Measurements from ENCODE around the gene BCL2L13.

Gene BCL2L13

GRCh38 chr22:17678817-17679385, 40.3 kb downstream of the BCL2L13 start:
- Histone ChIP-seq H3K4me1 (ENCODE audit: control insufficient read depth, insufficient read depth, low read depth, low read length) (no peaks in the 10 kb centered on the region), H3K27me3 (ENCODE audit: control insufficient read depth in 1 of 2, insufficient read depth in 1 of 2, low read length in 2 of 2) (no peaks in the 10 kb centered on the region), H3K4me2 (ENCODE audit: low read length, poor library complexity, severe bottlenecking) (no peak overlapping the region), H3K4me3 (ENCODE audit: insufficient read depth in 1 of 2, low read depth in 1 of 2, low read length in 2 of 2) (no peak overlapping the region), H3K14ac (ENCODE audit: low read length in 2 of 2) (no peak overlapping the region), H2AFZ (ENCODE audit: low read depth, low read length) (no peak overlapping the region), H3K79me1 (replicated peaks; ENCODE audit: low read length, poor library complexity, severe bottlenecking) (peaks cover 28% of the 10 kb centered on the region), H2BK120ac (ENCODE audit: low read depth, low read length) (no peak overlapping the region), H3K27ac (ENCODE audit: low read length, poor library complexity, severe bottlenecking) (no peak overlapping the region), H3K23ac (ENCODE audit: low read length in 2 of 2) (no peak overlapping the region), H4K8ac (ENCODE audit: low read length) (no peak overlapping the region), H3K18ac (ENCODE audit: low read depth in 1 of 2, low read length in 2 of 2) (no peak overlapping the region), H3K9me3 (ENCODE audit: control insufficient read depth, low read length) (no peaks in the 10 kb centered on the region), H4K91ac (ENCODE audit: low read length) (no peak overlapping the region), H2BK5ac (ENCODE audit: low read depth, low read length, poor library complexity, severe bottlenecking) (no peak overlapping the region), H3K4ac (ENCODE audit: low read depth in 1 of 2, low read length in 2 of 2) (no peak overlapping the region), H3K36me3 (ENCODE audit: control insufficient read depth in 1 of 2, insufficient read depth in 2 of 2, low read depth in 1 of 2, low read length in 2 of 2) (peaks cover 0 to 12% of the 10 kb centered on the region in 2 experiments), H3K9ac (ENCODE audit: low read length) (no peak overlapping the region), H2AK5ac (ENCODE audit: low read length, severe bottlenecking) (no peak overlapping the region), H2BK12ac (ENCODE audit: low read length in 2 of 2) (no peak overlapping the region), H2BK15ac (ENCODE audit: low read depth, poor library complexity, severe bottlenecking) (no peak overlapping the region)
- 83% methylated on average over 1 of the region's 1 CpG for WGBS
- no peak for DNase-seq

GRCh38 chr22:17684245-17684644, 45.7 kb downstream of the BCL2L13 start:
- no peaks in the 10 kb centered on the region for H3K9me3 ChIP-seq (ENCODE audit: control insufficient read depth, low read length)

GRCh38 chr22:17692841-17693240, 54.3 kb downstream of the BCL2L13 start:
- Histone ChIP-seq H2BK120ac (ENCODE audit: low read depth, low read length) (no peak overlapping the region), H3K4me2 (ENCODE audit: low read length, poor library complexity, severe bottlenecking) (no peak overlapping the region), H2AFZ (ENCODE audit: low read depth, low read length) (no peak overlapping the region), H3K9ac (ENCODE audit: low read length) (no peak overlapping the region), H3K27me3 (ENCODE audit: control insufficient read depth in 1 of 2, insufficient read depth in 1 of 2, low read length in 2 of 2) (no peaks in the 10 kb centered on the region), H3K23ac (ENCODE audit: low read length in 2 of 2) (no peak overlapping the region), H3K27ac (ENCODE audit: low read length, poor library complexity, severe bottlenecking) (no peak overlapping the region), H3K4me3 (ENCODE audit: insufficient read depth in 1 of 2, low read depth in 1 of 2, low read length in 2 of 2) (no peak overlapping the region), H2BK12ac (ENCODE audit: low read length in 2 of 2) (no peak overlapping the region), H3K36me3 (ENCODE audit: control insufficient read depth in 1 of 2, insufficient read depth in 2 of 2, low read depth in 1 of 2, low read length in 2 of 2) (peaks cover 3 to 38% of the 10 kb centered on the region in 2 experiments), H4K8ac (ENCODE audit: low read length) (no peak overlapping the region), H3K79me1 (replicated peaks; ENCODE audit: low read length, poor library complexity, severe bottlenecking) (peaks cover 14% of the 10 kb centered on the region), H4K91ac (ENCODE audit: low read length) (no peak overlapping the region), H2AK5ac (ENCODE audit: low read length, severe bottlenecking) (no peak overlapping the region), H3K18ac (ENCODE audit: low read depth in 1 of 2, low read length in 2 of 2) (no peak overlapping the region), H2BK5ac (ENCODE audit: low read depth, low read length, poor library complexity, severe bottlenecking) (no peak overlapping the region), H3K9me3 (ENCODE audit: control insufficient read depth, low read length) (no peaks in the 10 kb centered on the region), H3K4me1 (ENCODE audit: control insufficient read depth, insufficient read depth, low read depth, low read length) (no peaks in the 10 kb centered on the region), H3K4ac (ENCODE audit: low read depth in 1 of 2, low read length in 2 of 2) (no peak overlapping the region), H2BK15ac (ENCODE audit: low read depth, poor library complexity, severe bottlenecking) (no peak overlapping the region), H3K14ac (ENCODE audit: low read length in 2 of 2) (no peak overlapping the region)
- WGBS: 100% methylated on average over 2 of the region's 4 CpGs
- no peak for DNase-seq

More at GRCh38 chr22:17684245-17684644, 45.7 kb downstream of the BCL2L13 start:
- no peak overlapping the region for H3K4me2 ChIP-seq (ENCODE audit: low read length, poor library complexity, severe bottlenecking)
- H3K14ac ChIP-seq (ENCODE audit: low read length in 2 of 2): no peak overlapping the region
- H3K4me1 ChIP-seq (ENCODE audit: control insufficient read depth, insufficient read depth, low read depth, low read length): no peaks in the 10 kb centered on the region
- no peak overlapping the region for H2BK5ac ChIP-seq (ENCODE audit: low read depth, low read length, poor library complexity, severe bottlenecking)
- H3K36me3 ChIP-seq (ENCODE audit: control insufficient read depth in 1 of 2, insufficient read depth in 2 of 2, low read depth in 1 of 2, low read length in 2 of 2): peaks cover 8 to 28% of the 10 kb centered on the region in 2 experiments
- H3K9ac ChIP-seq (ENCODE audit: low read length): no peak overlapping the region
- no peak overlapping the region for H2BK12ac ChIP-seq (ENCODE audit: low read length in 2 of 2)
- H3K79me1 ChIP-seq (replicated peaks; ENCODE audit: low read length, poor library complexity, severe bottlenecking): peaks cover 23% of the 10 kb centered on the region
- H2AK5ac ChIP-seq (ENCODE audit: low read length, severe bottlenecking): no peak overlapping the region
- no peak overlapping the region for H4K91ac ChIP-seq (ENCODE audit: low read length)
- H3K18ac ChIP-seq (ENCODE audit: low read depth in 1 of 2, low read length in 2 of 2): no peak overlapping the region
- 100% methylated on average over 1 of the region's 3 CpGs for WGBS
- H3K23ac ChIP-seq (ENCODE audit: low read length in 2 of 2): no peak overlapping the region
- H2BK120ac ChIP-seq (ENCODE audit: low read depth, low read length): no peak overlapping the region
- no peaks in the 10 kb centered on the region for H3K27me3 ChIP-seq (ENCODE audit: control insufficient read depth in 1 of 2, insufficient read depth in 1 of 2, low read length in 2 of 2)
- no peak overlapping the region for H3K4me3 ChIP-seq (ENCODE audit: insufficient read depth in 1 of 2, low read depth in 1 of 2, low read length in 2 of 2)
- H4K8ac ChIP-seq (ENCODE audit: low read length): no peak overlapping the region
- H2BK15ac ChIP-seq (ENCODE audit: low read depth, poor library complexity, severe bottlenecking): no peak overlapping the region
- no peak overlapping the region for H3K4ac ChIP-seq (ENCODE audit: low read depth in 1 of 2, low read length in 2 of 2)
- DNase-seq: no peak
- no peak overlapping the region for H3K27ac ChIP-seq (ENCODE audit: low read length, poor library complexity, severe bottlenecking)
- H2AFZ ChIP-seq (ENCODE audit: low read depth, low read length): no peak overlapping the region

- WGBS: no CpG with 5 or more reads among the region's 2 CpGs
- Histone ChIP-seq H3K4me3 (ENCODE audit: insufficient read depth in 1 of 2, low read depth in 1 of 2, low read length in 2 of 2) (no peak overlapping the region), H2AFZ (ENCODE audit: low read depth, low read length) (no peak overlapping the region), H3K36me3 (ENCODE audit: control insufficient read depth in 1 of 2, insufficient read depth in 2 of 2, low read depth in 1 of 2, low read length in 2 of 2) (peaks cover 3 to 33% of the 10 kb centered on the region in 2 experiments), H3K4ac (ENCODE audit: low read depth in 1 of 2, low read length in 2 of 2) (no peak overlapping the region), H4K91ac (ENCODE audit: low read length) (no peak overlapping the region), H3K9me3 (ENCODE audit: control insufficient read depth, low read length) (no peaks in the 10 kb centered on the region), H4K8ac (ENCODE audit: low read length) (no peak overlapping the region), H3K4me2 (ENCODE audit: low read length, poor library complexity, severe bottlenecking) (no peak overlapping the region), H2AK5ac (ENCODE audit: low read length, severe bottlenecking) (no peak overlapping the region), H2BK120ac (ENCODE audit: low read depth, low read length) (no peak overlapping the region), H3K23ac (ENCODE audit: low read length in 2 of 2) (no peak overlapping the region), H3K4me1 (ENCODE audit: control insufficient read depth, insufficient read depth, low read depth, low read length) (no peaks in the 10 kb centered on the region), H3K14ac (ENCODE audit: low read length in 2 of 2) (no peak overlapping the region), H3K79me1 (replicated peaks; ENCODE audit: low read length, poor library complexity, severe bottlenecking) (peaks cover 22% of the 10 kb centered on the region), H3K27ac (ENCODE audit: low read length, poor library complexity, severe bottlenecking) (no peak overlapping the region), H3K27me3 (ENCODE audit: control insufficient read depth in 1 of 2, insufficient read depth in 1 of 2, low read length in 2 of 2) (no peaks in the 10 kb centered on the region), H2BK15ac (ENCODE audit: low read depth, poor library complexity, severe bottlenecking) (no peak overlapping the region), H3K18ac (ENCODE audit: low read depth in 1 of 2, low read length in 2 of 2) (no peak overlapping the region), H3K9ac (ENCODE audit: low read length) (no peak overlapping the region), H2BK5ac (ENCODE audit: low read depth, low read length, poor library complexity, severe bottlenecking) (no peak overlapping the region), H2BK12ac (ENCODE audit: low read length in 2 of 2) (no peak overlapping the region)
- DNase-seq: no peak
Observed at GRCh38 chr22:17694193-17694592, 55.6 kb downstream of the BCL2L13 start.
